Activated gamma-delta T cell treated with Interleukin-2 at 50 U/mL for 16 hours (primary cell): ENCODE measurements around the gene SPDYA.

Source experiments
- DNase-seq: peaks from one replicate; pipeline ENCODE4 v3.0.0-alpha.2; 2020

The SPDYA gene

GRCh38 chr2:28828382-28828781, 17.7 kb downstream of the SPDYA start:
- DNase-seq = no peak

DNA sequence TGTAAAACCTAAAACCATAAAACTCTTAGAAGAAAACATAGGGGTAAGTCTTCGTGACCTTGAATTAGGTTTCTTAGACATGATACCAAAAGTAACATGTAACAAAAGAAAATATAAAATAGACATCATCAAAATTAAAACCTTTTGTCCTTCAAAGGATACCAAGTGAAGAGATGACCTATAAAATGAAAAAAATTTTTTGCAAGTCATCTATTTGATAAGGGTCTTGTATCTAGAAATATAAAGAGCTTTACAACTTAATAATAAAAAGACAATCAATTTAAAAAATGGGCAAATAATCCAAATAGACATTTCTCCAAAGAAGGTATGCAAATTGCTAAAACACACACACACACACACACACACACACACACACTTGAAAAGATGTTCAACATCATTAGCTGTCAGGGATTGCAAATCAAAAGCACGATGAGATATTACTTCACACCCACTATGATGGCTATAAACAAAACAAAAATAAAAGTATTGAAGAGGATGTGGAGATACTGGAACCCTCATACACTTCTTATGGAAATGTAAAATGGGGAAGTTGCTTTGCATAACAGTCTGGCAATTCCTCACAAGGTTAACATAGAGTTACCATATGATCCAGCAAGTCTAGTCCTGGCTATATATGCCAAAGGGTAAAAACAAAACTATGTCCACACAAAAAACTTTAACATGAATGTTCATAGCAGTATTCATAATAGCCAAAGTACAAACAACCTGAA, 23.3 kb downstream of the SPDYA start:
- no peak for DNase-seq

DNA sequence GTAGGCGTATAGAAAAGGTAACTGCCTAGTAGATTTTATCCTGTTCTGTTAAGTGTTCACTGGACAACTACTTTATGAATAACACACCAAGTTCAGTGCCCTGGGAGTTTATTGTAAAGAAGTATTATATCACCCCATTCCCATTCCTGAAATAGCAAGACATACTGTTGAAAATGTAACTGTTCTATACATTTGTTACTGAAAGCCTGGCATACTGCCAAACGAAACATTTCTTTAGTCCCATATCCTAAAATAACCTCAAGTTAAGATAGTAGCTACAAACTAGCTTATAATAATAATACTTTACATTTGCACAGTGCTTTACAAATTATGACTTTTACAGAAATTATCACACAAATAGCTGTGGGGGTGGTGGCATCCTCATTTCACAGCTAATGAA, 25.1 kb downstream of the SPDYA start:
- DNase-seq = no peak

- DNase-seq = no peak
These were observed 28.3 kb downstream of the SPDYA start for GRCh38 chr2:28838971-28839370.

GRCh38 chr2:28842042-28842441, 31.4 kb downstream of the SPDYA start:
- DNase-seq = no peak

GRCh38 chr2:28855193-28855592, 44.6 kb downstream of the SPDYA start:
- DNase-seq = no peak

DNA sequence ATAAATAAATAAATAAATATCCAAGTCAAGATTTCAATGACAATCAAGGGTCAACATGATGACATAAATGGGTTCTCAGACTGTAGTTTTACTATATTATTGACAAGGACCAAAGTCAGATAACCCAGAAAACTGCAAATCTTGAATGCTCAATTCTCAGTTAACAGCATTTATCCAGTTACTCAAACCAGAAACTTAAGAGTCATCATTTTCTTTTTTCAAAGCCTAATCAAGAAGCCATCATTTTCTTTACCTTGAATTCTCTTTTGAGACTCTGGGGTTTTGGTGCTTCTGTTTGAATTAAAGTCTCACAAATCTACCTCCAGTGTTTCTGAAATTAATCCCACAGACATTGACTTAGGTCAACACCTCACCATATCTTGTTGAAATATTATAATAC, 45.3 kb downstream of the SPDYA start:
- DNase-seq = no peak

DNA sequence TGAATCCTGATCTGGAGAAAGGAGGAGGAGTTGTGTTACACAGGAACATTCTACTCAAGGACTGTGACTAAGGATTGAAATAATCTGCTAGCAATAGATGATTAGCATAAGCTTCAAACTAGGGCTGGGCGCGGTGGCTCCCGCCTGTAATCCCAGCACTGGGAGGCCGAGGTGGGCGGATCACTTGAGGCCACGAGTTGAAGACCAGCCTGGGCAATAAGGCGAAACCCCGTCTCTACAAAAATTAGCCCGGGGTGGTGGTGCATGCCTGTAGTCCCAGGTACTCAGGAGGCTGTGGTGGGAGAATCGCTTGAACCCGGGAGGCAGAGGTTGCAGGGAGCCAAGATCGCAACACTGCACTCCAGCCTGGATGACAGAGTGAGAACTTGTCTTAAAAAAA, 58.0 kb downstream of the SPDYA start:
- no peak for DNase-seq

GRCh38 chr2:28869494-28870145, 59.0 kb downstream of the SPDYA start:
- DNase-seq = no peak

- peak; percentile 96 for DNase-seq
These were observed 59.7 kb downstream of the SPDYA start, which contains the start of gene TRMT61B for GRCh38 chr2:28870146-28870891. Gene TRMT61B, minus strand, starts transcription at chr2:28870309. Its CDS starts 32 bp downstream, at chr2:28870277.

GRCh38 chr2:28871620-28872019, 61.0 kb downstream of the SPDYA start:
- no peak for DNase-seq

DNA sequence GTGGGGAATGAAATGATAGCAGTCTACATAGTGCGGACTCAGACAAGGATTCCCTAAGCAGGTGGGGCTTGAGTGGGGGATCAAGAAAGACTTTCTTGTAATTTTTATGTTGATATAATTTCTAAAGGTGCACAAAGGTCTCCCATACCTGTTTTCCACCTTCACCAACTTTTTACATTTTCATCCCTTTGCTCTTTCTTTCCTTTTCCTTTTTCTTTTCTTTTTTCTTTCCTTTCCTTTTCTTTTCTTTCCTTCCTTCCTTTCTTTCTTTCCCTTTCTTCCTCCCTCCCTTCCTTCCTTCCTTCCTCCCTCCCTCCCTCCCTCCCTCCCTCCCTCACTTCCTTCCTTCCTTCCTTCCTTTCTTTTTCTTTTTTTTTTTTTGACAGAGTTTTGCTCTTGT, 69.6 kb downstream of the SPDYA start:
- no peak for DNase-seq

DNA sequence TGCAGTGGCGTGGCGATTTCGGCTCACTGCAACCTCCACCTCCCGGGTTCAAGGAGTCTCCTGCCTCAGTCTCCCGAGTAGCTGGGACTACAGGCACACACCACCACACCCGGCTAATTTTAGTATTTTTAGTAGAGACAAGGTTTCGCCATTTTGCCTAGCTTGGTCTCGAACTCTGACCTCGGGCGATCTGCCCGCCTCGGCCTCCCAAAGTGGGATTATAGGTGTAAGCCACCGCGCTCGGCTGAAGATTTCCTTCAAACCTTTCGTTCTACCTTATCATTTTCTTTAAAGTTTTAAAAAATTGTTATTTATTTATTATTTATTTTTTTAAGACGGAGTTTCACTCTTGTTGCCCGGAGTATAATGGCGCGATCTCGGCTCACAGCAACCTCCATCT, 82.9 kb downstream of the SPDYA start:
- no peak for DNase-seq

DNA sequence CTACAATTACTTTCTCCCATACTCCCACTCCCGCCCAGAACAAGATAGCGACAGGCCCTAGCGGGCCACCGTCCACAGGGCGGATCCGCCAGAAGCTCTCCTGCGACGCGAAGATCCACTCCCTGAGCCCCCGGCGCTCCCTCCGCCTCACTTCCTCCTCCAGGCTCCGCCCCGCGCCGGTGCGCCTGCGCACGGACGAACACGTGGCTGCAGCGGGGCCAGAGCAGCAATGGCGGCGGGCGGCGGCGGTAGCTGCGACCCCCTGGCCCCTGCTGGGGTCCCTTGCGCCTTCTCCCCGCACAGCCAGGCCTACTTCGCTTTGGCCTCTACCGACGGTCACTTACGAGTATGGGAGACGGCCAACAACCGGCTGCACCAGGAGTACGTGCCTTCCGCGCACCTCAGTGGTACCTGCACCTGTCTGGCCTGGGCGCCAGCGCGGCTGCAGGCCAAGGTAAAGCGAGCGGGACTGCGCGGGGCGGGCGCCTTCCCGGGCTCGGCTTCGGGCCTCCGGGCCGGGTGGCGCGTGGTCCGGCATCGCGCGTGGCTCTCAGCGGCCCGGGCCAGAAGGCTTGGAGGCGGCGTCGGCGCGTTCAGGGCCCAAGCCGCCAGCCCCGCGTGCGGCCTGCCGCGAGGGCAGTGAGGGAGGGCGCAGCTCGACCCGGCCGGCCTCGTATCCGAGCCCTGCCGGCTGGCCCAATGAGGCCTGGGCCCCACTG, 84.0 kb downstream of the SPDYA start, which contains the start of gene WDR43:
WDR43 (plus strand) TSS at position 198 of the 719 bp plus-strand sequence; CDS start at position 230, 32 bp downstream.
- peak; percentile 97 for DNase-seq

DNA sequence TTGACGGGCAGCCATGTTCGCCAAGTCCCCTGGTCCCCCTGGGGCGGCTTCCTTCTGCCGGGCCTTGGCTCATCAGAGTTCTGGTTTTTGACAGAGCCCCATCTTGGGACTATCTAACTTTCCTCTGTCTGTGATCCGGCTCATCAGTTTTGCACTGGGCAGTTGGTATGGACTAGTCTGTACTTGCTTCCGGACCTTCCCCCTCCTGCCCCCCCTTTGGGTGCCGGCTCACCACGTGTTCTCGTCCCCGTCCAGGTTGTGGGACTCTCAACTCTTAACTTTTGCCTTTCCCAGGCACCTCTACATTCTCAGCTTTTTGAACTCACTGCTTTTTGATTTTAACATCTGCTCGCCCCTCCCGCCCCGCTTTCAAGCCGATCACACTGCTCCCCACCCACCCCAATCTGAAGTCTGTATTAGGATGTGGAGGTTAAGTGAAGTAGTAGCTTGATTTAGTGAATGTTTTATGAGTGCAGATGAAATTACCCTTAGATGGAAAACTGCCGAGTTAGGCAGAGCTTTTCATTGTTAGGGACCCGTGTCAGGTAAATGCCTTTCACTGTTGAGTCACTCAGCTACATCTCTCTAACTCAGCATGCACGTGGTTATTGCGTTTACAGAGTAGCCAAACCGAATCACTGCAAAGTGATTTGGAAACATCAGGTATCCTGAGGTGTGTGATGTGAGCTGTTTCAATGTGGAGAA, 84.7 kb downstream of the SPDYA start:
- peak; percentile 14 for DNase-seq

- no peak for DNase-seq
These were observed 86.3 kb downstream of the SPDYA start for GRCh38 chr2:28896906-28897305.

DNA sequence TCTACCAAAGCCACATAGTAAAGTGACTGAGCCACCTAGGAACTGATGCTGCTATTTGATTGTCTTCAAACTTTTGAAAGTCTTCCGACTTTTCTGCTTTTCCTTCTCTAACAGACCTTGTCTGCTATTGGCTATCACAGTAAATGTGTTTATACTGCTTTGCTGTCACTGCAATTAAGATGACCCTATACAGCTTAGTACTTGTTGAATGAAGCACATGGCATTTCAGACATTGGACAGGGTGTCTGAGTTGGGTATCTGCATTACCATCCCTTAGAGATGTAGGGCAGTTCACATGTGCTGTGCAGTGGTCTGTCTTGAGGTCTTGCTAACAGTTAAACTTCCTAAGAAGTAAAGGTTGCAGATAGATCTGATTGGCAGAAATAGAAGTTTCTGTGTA, 87.4 kb downstream of the SPDYA start:
- DNase-seq = no peak
